ENCODE measurements around the gene SLC27A1. TPM values are rescaled to one million over a fixed set of nuclear protein-coding genes. Genes with fewer than 3 reads are reported as not detected.

The SLC27A1 gene
- total and polyA plus RNA-seq, 10 of the 15 experiments (the other 5 are each of a cell fraction or from before 2014, with no cell fraction given) = 0.11 to 2.3 (median 1.2) TPM

DNA sequence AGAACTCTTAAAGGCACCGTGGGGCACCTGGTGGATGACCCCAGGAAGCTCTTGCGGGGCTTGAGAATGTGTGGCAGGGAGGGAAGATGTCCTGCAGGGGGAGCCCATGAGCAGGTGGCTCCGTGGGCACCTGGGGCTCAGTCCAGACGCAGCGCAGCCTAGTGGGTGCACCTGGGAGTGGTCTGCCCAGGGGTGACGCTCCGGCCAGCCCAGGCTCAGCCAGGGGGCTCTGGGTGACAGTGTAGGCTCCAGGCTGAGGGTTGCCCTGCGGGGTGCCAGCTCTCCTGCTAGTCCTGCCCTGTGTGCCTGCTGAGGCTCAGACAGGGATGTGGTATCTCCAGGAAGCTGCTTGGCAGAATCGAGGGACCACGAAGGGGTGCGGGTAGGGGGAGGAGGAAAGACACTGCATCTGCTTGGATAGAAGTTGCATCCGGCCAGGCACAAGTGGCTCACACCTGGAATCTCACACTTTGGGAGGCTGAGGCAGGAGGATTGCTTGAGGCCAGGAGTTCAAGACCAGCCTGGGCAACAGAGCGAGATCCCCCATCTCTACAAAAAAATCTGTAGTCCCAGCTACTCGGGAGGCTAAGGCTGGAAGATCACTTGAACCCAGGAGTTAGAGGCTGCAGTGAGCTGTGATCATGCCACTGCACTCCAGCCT is 26.1 kb downstream of the SLC27A1 start (continued):
- TF ChIP-seq, protein P1, sequence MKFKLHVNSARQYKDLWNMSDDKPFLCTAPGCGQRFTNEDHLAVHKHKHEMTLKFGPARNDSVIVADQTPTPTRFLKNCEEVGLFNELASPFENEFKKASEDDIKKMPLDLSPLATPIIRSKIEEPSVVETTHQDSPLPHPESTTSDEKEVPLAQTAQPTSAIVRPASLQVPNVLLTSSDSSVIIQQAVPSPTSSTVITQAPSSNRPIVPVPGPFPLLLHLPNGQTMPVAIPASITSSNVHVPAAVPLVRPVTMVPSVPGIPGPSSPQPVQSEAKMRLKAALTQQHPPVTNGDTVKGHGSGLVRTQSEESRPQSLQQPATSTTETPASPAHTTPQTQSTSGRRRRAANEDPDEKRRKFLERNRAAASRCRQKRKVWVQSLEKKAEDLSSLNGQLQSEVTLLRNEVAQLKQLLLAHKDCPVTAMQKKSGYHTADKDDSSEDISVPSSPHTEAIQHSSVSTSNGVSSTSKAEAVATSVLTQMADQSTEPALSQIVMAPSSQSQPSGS (IDR thresholded peaks at IDR 0.05; ENCODE audit: low read length) = no peak
- TF ChIP-seq, protein P2, sequence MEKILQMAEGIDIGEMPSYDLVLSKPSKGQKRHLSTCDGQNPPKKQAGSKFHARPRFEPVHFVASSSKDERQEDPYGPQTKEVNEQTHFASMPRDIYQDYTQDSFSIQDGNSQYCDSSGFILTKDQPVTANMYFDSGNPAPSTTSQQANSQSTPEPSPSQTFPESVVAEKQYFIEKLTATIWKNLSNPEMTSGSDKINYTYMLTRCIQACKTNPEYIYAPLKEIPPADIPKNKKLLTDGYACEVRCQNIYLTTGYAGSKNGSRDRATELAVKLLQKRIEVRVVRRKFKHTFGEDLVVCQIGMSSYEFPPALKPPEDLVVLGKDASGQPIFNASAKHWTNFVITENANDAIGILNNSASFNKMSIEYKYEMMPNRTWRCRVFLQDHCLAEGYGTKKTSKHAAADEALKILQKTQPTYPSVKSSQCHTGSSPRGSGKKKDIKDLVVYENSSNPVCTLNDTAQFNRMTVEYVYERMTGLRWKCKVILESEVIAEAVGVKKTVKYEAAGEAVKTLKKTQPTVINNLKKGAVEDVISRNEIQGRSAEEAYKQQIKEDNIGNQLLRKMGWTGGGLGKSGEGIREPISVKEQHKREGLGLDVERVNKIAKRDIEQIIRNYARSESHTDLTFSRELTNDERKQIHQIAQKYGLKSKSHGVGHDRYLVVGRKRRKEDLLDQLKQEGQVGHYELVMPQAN (conservative IDR thresholded peaks at IDR 0.05) = no peak
- TF ChIP-seq BHLHE40 (IDR thresholded peaks at IDR 0.05; ENCODE audit: borderline replicate concordance in 1 of 2, low read depth in 2 of 2, low read length in 1 of 2) (peak in 1 of 2 experiments; percentile 38; a peak in 1 of 4 replicates), SREBF1 (IDR thresholded peaks at IDR 0.05; ENCODE audit: low read length) (no peak), TARDBP (IDR thresholded peaks at IDR 0.05; ENCODE audit: borderline replicate concordance) (no peak), NR2F1 (conservative IDR thresholded peaks at IDR 0.05) (peak; percentile 77), ZNF622 (IDR thresholded peaks at IDR 0.05) (no peak), HDAC2 (IDR thresholded peaks at IDR 0.05) (no peak), MXI1 (IDR thresholded peaks at IDR 0.05; ENCODE audit: low read depth, low read length) (no peak), MEF2A (IDR thresholded peaks at IDR 0.05; ENCODE audit: insufficient read depth, low read depth, low read length) (no peak), CREM (IDR thresholded peaks at IDR 0.05; ENCODE audit: low read depth) (peak; percentile 42; the same call in 1 of the 2 replicates), NFXL1 (IDR thresholded peaks at IDR 0.05; ENCODE audit: borderline replicate concordance) (no peak), RB1 (IDR thresholded peaks at IDR 0.05; ENCODE audit: borderline replicate concordance) (peak; percentile 59; the same call in 1 of the 2 replicates), JUND (IDR thresholded peaks at IDR 0.05; ENCODE audit: low read depth, low read length) (no peak), RCOR1 (conservative IDR thresholded peaks at IDR 0.05; ENCODE audit: low read depth, low read length) (no peak), FOXK2 (IDR thresholded peaks at IDR 0.05) (no peak), NFIC (IDR thresholded peaks at IDR 0.05; ENCODE audit: low read depth, low read length) (no peak)
